ENCODE results near the gene TSPAN31. TPM values are rescaled to one million over a fixed set of nuclear protein-coding genes. Genes with fewer than 3 reads are reported as not detected.

Gene TSPAN31
- total and polyA plus RNA-seq, 3 donors from 2014 or later = 25.4 to 33.0 (median 30.8) TPM

DNA sequence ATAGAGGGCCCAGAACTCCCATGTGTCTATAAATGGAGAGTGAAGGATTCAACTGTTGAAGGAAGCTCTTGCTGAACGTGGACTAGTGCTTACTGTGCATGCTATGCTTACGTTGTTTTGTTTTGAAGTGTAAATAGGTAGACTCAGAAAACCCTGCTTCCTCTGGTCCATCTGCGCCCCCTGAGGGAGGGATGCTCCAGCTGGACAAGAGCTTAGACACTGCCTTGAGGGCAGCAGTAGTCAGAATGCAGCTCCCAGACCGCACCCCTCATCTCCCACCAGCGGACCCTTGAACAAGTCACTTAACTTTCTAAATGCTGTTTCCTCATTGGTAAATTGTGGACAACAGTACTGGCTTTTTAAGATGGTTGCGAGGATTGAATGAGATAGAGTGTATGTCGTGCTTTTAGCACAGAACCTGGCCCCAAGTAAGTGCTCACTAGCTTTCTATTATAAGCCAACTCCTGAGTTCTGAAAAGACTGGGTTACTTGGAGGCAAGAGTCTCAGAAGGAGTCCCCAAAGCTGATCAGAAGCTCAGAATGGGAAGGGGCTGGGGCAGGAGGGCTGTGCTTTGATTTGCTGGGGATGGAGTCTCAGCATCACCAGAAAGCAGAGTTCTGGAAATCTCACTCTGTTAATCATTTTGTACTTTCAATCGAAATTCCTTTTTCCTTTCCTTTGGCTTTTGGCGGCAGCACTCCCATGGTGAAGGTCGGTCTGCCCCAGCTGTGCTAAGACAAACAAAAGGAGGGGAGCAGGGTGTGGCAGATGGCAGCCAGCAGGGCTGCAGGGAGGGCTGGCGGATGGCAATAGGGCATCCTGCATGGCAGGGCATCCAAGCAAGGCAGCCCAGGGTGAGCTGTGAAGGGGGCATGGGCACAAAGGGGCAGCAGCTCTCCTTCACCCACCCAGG lies 21.9 kb upstream of the TSPAN31 start:
- Histone ChIP-seq H3K27me3 (no peaks in the 10 kb centered on the region), H3K27ac (no peak overlapping the region), H3K4me1 (peaks cover 9% of the 10 kb centered on the region), H3K9me3 (no peaks in the 10 kb centered on the region), H3K4me3 (no peak overlapping the region), H3K36me3 (ENCODE audit: low read depth, missing control alignments) (no peaks in the 10 kb centered on the region)
- no peak for TF ChIP-seq POLR2A (IDR thresholded peaks at IDR 0.05)
- TF ChIP-seq, protein P1, sequence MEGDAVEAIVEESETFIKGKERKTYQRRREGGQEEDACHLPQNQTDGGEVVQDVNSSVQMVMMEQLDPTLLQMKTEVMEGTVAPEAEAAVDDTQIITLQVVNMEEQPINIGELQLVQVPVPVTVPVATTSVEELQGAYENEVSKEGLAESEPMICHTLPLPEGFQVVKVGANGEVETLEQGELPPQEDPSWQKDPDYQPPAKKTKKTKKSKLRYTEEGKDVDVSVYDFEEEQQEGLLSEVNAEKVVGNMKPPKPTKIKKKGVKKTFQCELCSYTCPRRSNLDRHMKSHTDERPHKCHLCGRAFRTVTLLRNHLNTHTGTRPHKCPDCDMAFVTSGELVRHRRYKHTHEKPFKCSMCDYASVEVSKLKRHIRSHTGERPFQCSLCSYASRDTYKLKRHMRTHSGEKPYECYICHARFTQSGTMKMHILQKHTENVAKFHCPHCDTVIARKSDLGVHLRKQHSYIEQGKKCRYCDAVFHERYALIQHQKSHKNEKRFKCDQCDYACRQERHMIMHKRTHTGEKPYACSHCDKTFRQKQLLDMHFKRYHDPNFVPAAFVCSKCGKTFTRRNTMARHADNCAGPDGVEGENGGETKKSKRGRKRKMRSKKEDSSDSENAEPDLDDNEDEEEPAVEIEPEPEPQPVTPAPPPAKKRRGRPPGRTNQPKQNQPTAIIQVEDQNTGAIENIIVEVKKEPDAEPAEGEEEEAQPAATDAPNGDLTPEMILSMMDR (IDR thresholded peaks at IDR 0.05) = no peak
- no peak for DNase-seq
- WGBS, 2 donors = 65 to 70% methylated on average over 11 of the region's 11 CpGs
- intact Hi-C loops (cut with DNase I; ENCODE audit: low total_unique reads) = no loop called here

- H3K4me3 ChIP-seq = no peak overlapping the region
- H3K36me3 ChIP-seq (ENCODE audit: low read depth, missing control alignments) = no peaks in the 10 kb centered on the region
- H3K9me3 ChIP-seq = no peaks in the 10 kb centered on the region
- no peak for DNase-seq
- TF ChIP-seq, protein P1 (IDR thresholded peaks at IDR 0.05) = no peak
- TF ChIP-seq POLR2A (IDR thresholded peaks at IDR 0.05) = no peak
- no peaks in the 10 kb centered on the region for H3K27me3 ChIP-seq
- intact Hi-C loops (cut with DNase I; ENCODE audit: low total_unique reads) = no loop called here
- WGBS, 2 donors = 70 to 71% methylated on average over 2 of the region's 2 CpGs
- peaks cover 9% of the 10 kb centered on the region for H3K4me1 ChIP-seq
- no peak overlapping the region for H3K27ac ChIP-seq
Measured at GRCh38 chr12:57723630-57723962, 21.2 kb upstream of the TSPAN31 start.

- 82 to 87% methylated on average over 9 to 12 of the region's 12 CpGs for WGBS, 2 donors
- no peaks in the 10 kb centered on the region for H3K27me3 ChIP-seq
- intact Hi-C loops (cut with DNase I; ENCODE audit: low total_unique reads) = no loop called here
- H3K9me3 ChIP-seq = no peaks in the 10 kb centered on the region
- no peak for TF ChIP-seq POLR2A (IDR thresholded peaks at IDR 0.05)
- TF ChIP-seq, protein P1 (IDR thresholded peaks at IDR 0.05) = no peak
- H3K36me3 ChIP-seq (ENCODE audit: low read depth, missing control alignments) = no peaks in the 10 kb centered on the region
- no peak overlapping the region for H3K4me3 ChIP-seq
- DNase-seq = no peak
- no peak overlapping the region for H3K27ac ChIP-seq
- H3K4me1 ChIP-seq = peaks cover 9% of the 10 kb centered on the region
Measured at GRCh38 chr12:57724003-57724935, 20.6 kb upstream of the TSPAN31 start.

DNA sequence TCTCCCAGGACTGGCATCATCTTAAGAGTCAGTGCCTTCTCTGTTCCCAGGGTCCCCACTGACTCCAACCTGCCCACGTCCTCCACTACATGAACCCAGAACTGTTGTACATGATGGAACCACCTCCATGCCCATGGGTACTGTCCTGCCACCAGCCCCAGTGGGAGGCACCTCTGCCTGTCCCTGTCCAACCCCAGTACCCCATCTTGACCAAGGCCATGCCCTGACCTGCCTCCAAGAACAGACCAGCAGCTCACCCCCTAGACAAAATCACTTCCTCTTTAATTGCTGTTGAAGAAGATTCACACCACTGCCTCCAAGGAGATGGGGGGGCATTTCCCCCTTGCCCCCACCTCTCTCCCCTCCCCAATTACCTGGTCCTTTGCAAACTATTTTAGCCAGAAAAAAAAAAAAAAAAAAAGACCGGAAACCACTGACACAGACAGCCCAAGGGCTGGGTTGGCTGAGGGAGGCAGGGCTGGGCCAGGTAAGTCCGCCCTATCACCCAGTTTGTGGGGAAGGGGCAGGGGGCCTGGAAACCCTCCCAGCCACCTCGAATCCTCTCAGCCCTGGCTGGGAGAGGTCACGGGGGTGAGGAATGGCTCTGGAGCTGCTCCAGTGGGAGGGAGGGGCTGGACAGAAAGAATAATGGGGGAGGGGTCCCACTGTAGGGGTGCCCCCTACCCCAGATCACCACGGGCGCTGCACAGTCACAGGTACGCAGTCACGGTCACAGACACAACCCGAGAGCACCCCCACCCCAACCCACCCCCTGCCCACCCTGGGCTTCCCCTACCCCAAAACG lies 19.7 kb upstream of the TSPAN31 start:
- Histone ChIP-seq H3K27me3 (no peaks in the 10 kb centered on the region), H3K4me1 (peaks cover 9% of the 10 kb centered on the region), H3K9me3 (no peaks in the 10 kb centered on the region), H3K36me3 (ENCODE audit: low read depth, missing control alignments) (no peaks in the 10 kb centered on the region), H3K4me3 (no peak overlapping the region), H3K27ac (no peak overlapping the region)
- no peak for DNase-seq
- intact Hi-C loops (cut with DNase I; ENCODE audit: low total_unique reads) = no loop called here
- TF ChIP-seq, protein P1 (IDR thresholded peaks at IDR 0.05) = no peak
- no peak for TF ChIP-seq POLR2A (IDR thresholded peaks at IDR 0.05)
- 39% methylated on average over 5 to 11 of the region's 11 CpGs for WGBS, 2 donors
